Upper lobe of left lung (tissue), 4 donors: ENCODE measurements around the gene LAMP1.

Source experiments
- CTCF ChIP-seq, 6 experiments: fragments of 450-650 bp in 4 of 6; fragments of 200-600 bp in 2 of 6; sonication (generic) in 2 of 6; IDR thresholded peaks; one replicate each; pipeline ENCODE4 v1.5.1; 2016 to 2019; ENCODE audit warnings: antibody characterized with exemption in 6 of 6
- EP300 ChIP-seq, 4 donors: sonication (generic); formaldehyde crosslinking; IDR thresholded peaks; one replicate each; pipeline ENCODE4 v1.5.1; 2017; ENCODE audit warnings: antibody characterized with exemption in 4 of 4, control low read depth in 2 of 4
- POLR2A ChIP-seq, 4 donors: fragments of 450-650 bp; IDR thresholded peaks; one replicate each; pipeline ENCODE4 v1.5.1; 2016 to 2017; ENCODE audit warnings: antibody characterized with exemption in 4 of 4, mild to moderate bottlenecking in 2 of 4
- POLR2AphosphoS5 ChIP-seq, 2 donors: sonication (generic); formaldehyde crosslinking; IDR thresholded peaks; one replicate each; pipeline ENCODE4 v1.5.1; 2017; ENCODE audit warnings: antibody characterized with exemption in 2 of 2

DNA sequence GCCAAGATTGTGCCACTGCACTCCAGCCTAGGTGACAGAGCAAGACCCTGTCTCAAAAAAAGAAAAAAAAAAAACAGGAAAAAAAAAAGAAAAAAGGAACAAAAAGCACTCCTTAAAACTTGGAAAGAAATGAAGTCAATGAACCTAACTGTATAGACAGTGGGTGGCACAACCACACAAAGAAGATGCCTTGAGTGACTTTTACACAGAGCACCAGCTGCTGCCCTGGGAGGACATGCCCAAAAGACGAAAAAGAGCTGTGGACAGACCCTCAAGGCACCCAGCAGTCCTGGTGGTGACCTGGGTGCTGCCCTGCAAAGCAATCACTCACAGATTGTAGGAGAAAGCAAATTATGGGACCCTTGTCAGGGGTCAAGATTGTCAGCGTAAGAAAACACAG, 5.9 kb upstream of the LAMP1 start:
- TF ChIP-seq CTCF (IDR thresholded peaks at IDR 0.05) (no peak), POLR2A (IDR thresholded peaks at IDR 0.05) (no peak), POLR2AphosphoS5 (IDR thresholded peaks at IDR 0.05) (no peak), EP300 (IDR thresholded peaks at IDR 0.05) (no peak)
